Panc1 (cell line): ENCODE data around the gene POLE. TPM values are rescaled to one million over a fixed set of nuclear protein-coding genes. Genes with fewer than 3 reads are reported as not detected.
A peak's percentile ranks its signal among the peaks of the same experiment; 100 is the strongest.

Source experiments
- ATAC-seq: fragments of 200-7000 bp; cut with Tn5 transposase; 2 replicates; pipeline ENCODE4 v1.9.1; 2020; ENCODE audit warnings: mild to moderate bottlenecking, moderate library complexity
- BruUV-seq: library from RNA; stranded (reverse); fragments of 400-500 nt; replicated peaks from 2 replicates; lab custom pipeline; 2021; lab: Mats Ljungman, UMichigan
- CTCF ChIA-PET: fragments of 300-600 bp; sonication (Branson Sonifier 250); formaldehyde crosslinking; loops from one replicate; lab custom pipeline; 2022; ENCODE audit warnings: antibody characterized with exemption; lab: Charles Lee
- POLR2A ChIA-PET: fragments of 300-600 bp; sonication (Branson Sonifier 250); formaldehyde crosslinking; loops from one replicate; lab custom pipeline; 2022; ENCODE audit warnings: antibody characterized with exemption; lab: Charles Lee
- DNase-seq: peaks from one replicate; pipeline ENCODE4 v3.0.0-alpha.2; 2010; ENCODE audit warnings: low read depth, low spot score
- H3K27ac ChIP-seq: 2 replicates; pipeline ENCODE4 v1.5.1; 2011; ENCODE audit warnings: mild to moderate bottlenecking, low read length, inconsistent platforms
- H3K27me3 ChIP-seq: fragments of 200-500 bp; sonication (Bioruptor generic); 2 replicates; pipeline ENCODE4 v1.6.0; 2014; ENCODE audit warnings: low read length, inconsistent platforms; ENCODE audit not compliant: control insufficient read depth, insufficient read depth
- H3K36me3 ChIP-seq: fragments of 200-500 bp; sonication (Bioruptor generic); 2 replicates; pipeline ENCODE4 v1.5.1; 2014; ENCODE audit warnings: inconsistent platforms, mild to moderate bottlenecking, low read length, moderate library complexity; ENCODE audit not compliant: control insufficient read depth, insufficient read depth
- H3K4me1 ChIP-seq: 2 replicates; pipeline ENCODE4 v1.5.1; 2011; ENCODE audit warnings: inconsistent platforms, mild to moderate bottlenecking, low read length, moderate library complexity; ENCODE audit not compliant: control insufficient read depth, insufficient read depth
- H3K4me3 ChIP-seq, 2 experiments: 2 replicates each; pipeline ENCODE4 v1.5.1; 2011 to 2012; ENCODE audit warnings: low read depth in 2 of 2, low read length in 2 of 2, mild to moderate bottlenecking in 2 of 2, inconsistent platforms in 1 of 2, moderate library complexity in 1 of 2
- H3K9me3 ChIP-seq: fragments of 200-500 bp; sonication (Bioruptor generic); 2 replicates; pipeline ENCODE4 v1.5.1; 2014; ENCODE audit warnings: low read depth, mild to moderate bottlenecking, inconsistent platforms, low read length, moderate library complexity; ENCODE audit not compliant: control insufficient read depth, insufficient read depth
- POLR2AphosphoS5 ChIP-seq: IDR thresholded peaks from 2 replicates; pipeline ENCODE4 v1.6.1; 2012; ENCODE audit warnings: mild to moderate bottlenecking, low read depth, low read length, moderate library complexity
- SIN3A ChIP-seq: IDR thresholded peaks from 2 replicates; pipeline ENCODE4 v1.6.1; 2012; ENCODE audit warnings: low read depth, mild to moderate bottlenecking, low read length, moderate library complexity, borderline replicate concordance; ENCODE audit not compliant: insufficient read depth
- TCF7L2 ChIP-seq: IDR thresholded peaks from 2 replicates; pipeline ENCODE4 v1.6.1; 2011; ENCODE audit warnings: mild to moderate bottlenecking, low read depth, low read length, inconsistent platforms
- in situ Hi-C: cut with HindIII; loops from 2 replicates; pipeline ENCODE4 v1.10.0; 2016; ENCODE audit warnings: low sequenced_read_pairs, low pct_unique_long_range_greater_than_20kb
- intact Hi-C: fragments of 100-400 bp; cut with micrococcal nuclease; formaldehyde crosslinking; loops from one replicate; pipeline ENCODE4 v1.10.0; 2022; ENCODE audit not compliant: unreplicated experiment
- total RNA-seq: library from RNA; stranded (reverse); gene quantifications from one replicate; pipeline ENCODE4 v1.2.1, GENCODE V29; 2021; ENCODE audit not compliant: unreplicated experiment
- TF ChIP-seq, protein P1 (sequence below): fragments of 450-650 bp; IDR thresholded peaks from 2 replicates; pipeline ENCODE4 v1.5.1; 2017; ENCODE audit warnings: mild to moderate bottlenecking
- TF ChIP-seq, protein P2 (sequence below), 2 experiments: IDR thresholded peaks; 2 replicates each; pipeline ENCODE4 v1.6.1; 2011 to 2012; ENCODE audit warnings: low read depth in 2 of 2, control low read depth in 1 of 2, low read length in 1 of 2, mild to moderate bottlenecking in 1 of 2, moderate library complexity in 1 of 2; ENCODE audit not compliant: insufficient read depth in 1 of 2

The POLE gene
- total RNA-seq, 1 experiment from 2014 or later, result 112 TPM

DNA sequence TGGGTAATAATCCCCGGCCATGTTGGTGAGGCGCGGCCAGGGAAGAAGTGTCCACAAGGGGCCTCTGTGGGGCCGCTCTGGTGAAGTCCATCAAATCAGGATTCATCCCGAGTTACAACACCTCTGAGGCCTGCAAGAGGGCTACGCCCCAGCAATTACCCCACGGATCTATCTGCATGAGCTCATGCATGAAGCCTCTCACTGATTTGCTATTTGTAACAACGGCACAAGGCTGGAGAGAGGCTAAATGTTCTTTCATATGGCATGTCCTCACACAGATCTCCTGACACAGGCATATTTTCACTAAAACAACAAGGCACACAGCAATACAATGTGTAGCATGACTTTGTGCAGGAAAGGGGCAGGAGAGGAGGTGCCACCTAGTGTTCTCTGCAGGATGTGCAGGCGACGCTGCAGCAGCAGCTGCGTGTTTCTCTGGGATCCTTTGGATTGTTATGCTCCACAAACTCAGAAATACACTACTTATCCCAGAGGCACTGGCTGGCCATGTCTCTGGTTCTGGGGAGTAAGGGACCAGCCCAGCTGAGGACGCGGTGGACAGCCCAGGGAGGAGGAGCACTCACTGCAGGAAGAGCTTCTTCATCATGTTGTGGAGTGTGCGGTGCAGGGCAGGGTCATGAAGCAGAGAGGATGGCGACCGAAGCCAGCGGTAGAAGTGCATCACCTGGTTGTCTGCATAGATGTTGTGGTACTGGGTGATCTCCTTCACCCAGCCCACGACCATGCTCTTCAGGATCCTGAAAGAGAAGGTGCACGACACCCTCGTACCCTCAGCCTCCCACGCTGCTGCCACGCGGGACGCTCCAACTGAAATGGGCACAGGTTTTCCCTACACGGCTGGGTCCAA, 48.4 kb downstream of the POLE start:
- TF ChIP-seq, protein P1, sequence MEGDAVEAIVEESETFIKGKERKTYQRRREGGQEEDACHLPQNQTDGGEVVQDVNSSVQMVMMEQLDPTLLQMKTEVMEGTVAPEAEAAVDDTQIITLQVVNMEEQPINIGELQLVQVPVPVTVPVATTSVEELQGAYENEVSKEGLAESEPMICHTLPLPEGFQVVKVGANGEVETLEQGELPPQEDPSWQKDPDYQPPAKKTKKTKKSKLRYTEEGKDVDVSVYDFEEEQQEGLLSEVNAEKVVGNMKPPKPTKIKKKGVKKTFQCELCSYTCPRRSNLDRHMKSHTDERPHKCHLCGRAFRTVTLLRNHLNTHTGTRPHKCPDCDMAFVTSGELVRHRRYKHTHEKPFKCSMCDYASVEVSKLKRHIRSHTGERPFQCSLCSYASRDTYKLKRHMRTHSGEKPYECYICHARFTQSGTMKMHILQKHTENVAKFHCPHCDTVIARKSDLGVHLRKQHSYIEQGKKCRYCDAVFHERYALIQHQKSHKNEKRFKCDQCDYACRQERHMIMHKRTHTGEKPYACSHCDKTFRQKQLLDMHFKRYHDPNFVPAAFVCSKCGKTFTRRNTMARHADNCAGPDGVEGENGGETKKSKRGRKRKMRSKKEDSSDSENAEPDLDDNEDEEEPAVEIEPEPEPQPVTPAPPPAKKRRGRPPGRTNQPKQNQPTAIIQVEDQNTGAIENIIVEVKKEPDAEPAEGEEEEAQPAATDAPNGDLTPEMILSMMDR, result peak; percentile 93
- TF ChIP-seq SIN3A (no peak), POLR2AphosphoS5 (no peak)
- TF ChIP-seq, protein P2, sequence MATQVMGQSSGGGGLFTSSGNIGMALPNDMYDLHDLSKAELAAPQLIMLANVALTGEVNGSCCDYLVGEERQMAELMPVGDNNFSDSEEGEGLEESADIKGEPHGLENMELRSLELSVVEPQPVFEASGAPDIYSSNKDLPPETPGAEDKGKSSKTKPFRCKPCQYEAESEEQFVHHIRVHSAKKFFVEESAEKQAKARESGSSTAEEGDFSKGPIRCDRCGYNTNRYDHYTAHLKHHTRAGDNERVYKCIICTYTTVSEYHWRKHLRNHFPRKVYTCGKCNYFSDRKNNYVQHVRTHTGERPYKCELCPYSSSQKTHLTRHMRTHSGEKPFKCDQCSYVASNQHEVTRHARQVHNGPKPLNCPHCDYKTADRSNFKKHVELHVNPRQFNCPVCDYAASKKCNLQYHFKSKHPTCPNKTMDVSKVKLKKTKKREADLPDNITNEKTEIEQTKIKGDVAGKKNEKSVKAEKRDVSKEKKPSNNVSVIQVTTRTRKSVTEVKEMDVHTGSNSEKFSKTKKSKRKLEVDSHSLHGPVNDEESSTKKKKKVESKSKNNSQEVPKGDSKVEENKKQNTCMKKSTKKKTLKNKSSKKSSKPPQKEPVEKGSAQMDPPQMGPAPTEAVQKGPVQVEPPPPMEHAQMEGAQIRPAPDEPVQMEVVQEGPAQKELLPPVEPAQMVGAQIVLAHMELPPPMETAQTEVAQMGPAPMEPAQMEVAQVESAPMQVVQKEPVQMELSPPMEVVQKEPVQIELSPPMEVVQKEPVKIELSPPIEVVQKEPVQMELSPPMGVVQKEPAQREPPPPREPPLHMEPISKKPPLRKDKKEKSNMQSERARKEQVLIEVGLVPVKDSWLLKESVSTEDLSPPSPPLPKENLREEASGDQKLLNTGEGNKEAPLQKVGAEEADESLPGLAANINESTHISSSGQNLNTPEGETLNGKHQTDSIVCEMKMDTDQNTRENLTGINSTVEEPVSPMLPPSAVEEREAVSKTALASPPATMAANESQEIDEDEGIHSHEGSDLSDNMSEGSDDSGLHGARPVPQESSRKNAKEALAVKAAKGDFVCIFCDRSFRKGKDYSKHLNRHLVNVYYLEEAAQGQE (IDR thresholded peaks at IDR 0.05; ENCODE audit: insufficient read depth in 1 of 2, low read depth in 2 of 2, low read length in 1 of 2), result no peak
- POLR2A ChIA-PET, result no interaction called here

DNA sequence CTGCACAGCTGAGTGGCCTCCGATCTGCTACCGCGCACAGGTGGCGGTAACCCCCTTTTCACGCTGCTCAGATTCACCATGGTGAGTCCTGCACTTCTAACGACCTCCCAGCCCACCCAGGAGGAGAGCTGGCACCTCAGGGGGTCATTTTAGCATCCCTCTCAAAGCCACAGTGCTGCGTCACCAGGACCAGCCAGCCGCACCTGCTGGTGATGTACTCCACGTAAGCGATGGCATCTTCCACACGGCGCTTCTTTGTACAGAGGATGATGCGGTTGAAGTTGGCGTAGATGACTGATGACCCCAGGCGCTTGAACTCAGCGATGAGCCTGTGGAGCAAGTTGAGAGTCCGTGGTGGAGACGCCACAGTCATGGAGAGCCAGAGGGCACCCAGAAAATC, 49.3 kb downstream of the POLE start:
- Histone ChIP-seq H3K36me3 (peaks cover 7% of the 10 kb centered on the region), H3K4me1 (no peaks in the 10 kb centered on the region), H3K27ac (no peak overlapping the region), H3K9me3 (no peaks in the 10 kb centered on the region), H3K27me3 (no peaks in the 10 kb centered on the region), H3K4me3 (no peak overlapping the region)
- no peak for DNase-seq
- no peak for ATAC-seq
- ChIA-PET POLR2A (no interaction called here), CTCF (no interaction called here)
- TF ChIP-seq POLR2AphosphoS5 (no peak), SIN3A (no peak), TCF7L2 (no peak)
- TF ChIP-seq, protein P1, result no peak
- TF ChIP-seq, protein P2 (IDR thresholded peaks at IDR 0.05; ENCODE audit: insufficient read depth in 1 of 2, low read depth in 2 of 2, low read length in 1 of 2), result no peak
- intact Hi-C loops, result no loop called here
- in situ Hi-C loops, result no loop called here
- BruUV-seq, result no TSS peak

More for the DNA sequence above, 48.4 kb downstream of the POLE start:
- Histone ChIP-seq H3K4me1 (no peaks in the 10 kb centered on the region), H3K4me3 (no peak overlapping the region), H3K27me3 (no peaks in the 10 kb centered on the region), H3K27ac (no peak overlapping the region), H3K9me3 (no peaks in the 10 kb centered on the region), H3K36me3 (peaks cover 7% of the 10 kb centered on the region)
- CTCF ChIA-PET, result interaction anchor here (0.6 to 1.2 kb wide), 5 partner anchors 16 to 223 kb away, joined by 3 to 4 read pairs (median 3); no protein-coding TSS in a partner anchor
- ATAC-seq (peak; percentile 81), DNase-seq (peak; percentile 20)
- in situ Hi-C loops, result no loop called here
- BruUV-seq, result no TSS peak
- intact Hi-C loops, result no loop called here
